Esophagus squamous epithelium (tissue), 4 donors: Measurements from ENCODE around the gene RPAP3.

Source experiments
- POLR2A ChIP-seq, 4 donors: fragments of 450-650 bp; IDR thresholded peaks; one replicate each; pipeline ENCODE4 v1.6.1; 2017; ENCODE audit warnings: antibody characterized with exemption in 4 of 4, mild to moderate bottlenecking in 4 of 4, moderate library complexity in 3 of 4
- TF ChIP-seq, protein P1 (sequence below), 6 experiments: fragments of 450-650 bp in 4 of 6; fragments of 200-600 bp in 2 of 6; sonication (generic) in 2 of 6; IDR thresholded peaks; one replicate each; pipeline ENCODE4 v1.5.1; 2016 to 2019; ENCODE audit warnings: antibody characterized with exemption in 6 of 6, mild to moderate bottlenecking in 4 of 6, moderate library complexity in 4 of 6

DNA sequence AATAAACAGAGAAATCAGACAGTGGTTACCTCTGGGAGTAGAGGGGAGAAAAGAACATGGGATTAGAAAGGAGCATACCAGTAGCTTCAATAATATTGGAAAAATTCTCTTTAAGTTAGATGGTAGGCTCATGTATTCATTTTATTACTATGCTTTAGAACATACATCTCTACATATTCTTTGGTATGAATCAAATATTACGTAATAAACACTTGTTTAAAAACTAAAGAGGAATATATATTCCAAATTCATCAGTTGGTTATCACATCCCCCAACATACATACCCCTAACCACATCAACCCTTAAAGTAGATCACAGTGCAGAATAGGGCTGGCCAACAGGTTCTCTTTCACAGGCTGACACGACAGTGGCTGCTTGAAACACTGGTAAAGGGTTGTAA lies 5.6 kb downstream of the RPAP3 start:
- TF ChIP-seq, protein P1, sequence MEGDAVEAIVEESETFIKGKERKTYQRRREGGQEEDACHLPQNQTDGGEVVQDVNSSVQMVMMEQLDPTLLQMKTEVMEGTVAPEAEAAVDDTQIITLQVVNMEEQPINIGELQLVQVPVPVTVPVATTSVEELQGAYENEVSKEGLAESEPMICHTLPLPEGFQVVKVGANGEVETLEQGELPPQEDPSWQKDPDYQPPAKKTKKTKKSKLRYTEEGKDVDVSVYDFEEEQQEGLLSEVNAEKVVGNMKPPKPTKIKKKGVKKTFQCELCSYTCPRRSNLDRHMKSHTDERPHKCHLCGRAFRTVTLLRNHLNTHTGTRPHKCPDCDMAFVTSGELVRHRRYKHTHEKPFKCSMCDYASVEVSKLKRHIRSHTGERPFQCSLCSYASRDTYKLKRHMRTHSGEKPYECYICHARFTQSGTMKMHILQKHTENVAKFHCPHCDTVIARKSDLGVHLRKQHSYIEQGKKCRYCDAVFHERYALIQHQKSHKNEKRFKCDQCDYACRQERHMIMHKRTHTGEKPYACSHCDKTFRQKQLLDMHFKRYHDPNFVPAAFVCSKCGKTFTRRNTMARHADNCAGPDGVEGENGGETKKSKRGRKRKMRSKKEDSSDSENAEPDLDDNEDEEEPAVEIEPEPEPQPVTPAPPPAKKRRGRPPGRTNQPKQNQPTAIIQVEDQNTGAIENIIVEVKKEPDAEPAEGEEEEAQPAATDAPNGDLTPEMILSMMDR (IDR thresholded peaks at IDR 0.05): no peak
- TF ChIP-seq POLR2A (IDR thresholded peaks at IDR 0.05): no peak
